SK-N-SH treated with all-trans-retinoic acid at 6 μM for 48 hours (cell line): ENCODE results near the gene TLE6.

Experiments used
- ARNTL ChIP-seq: fragments of 450-650 bp; formaldehyde crosslinking; IDR thresholded peaks from 2 replicates; pipeline ENCODE4 v1.5.0; 2020; ENCODE audit warnings: low read depth, mild to moderate bottlenecking, moderate library complexity, borderline replicate concordance
- CSRNP3 ChIP-seq: fragments of 250-450 bp; sonication (Bioruptor Pico); IDR thresholded peaks from 2 replicates; pipeline ENCODE4 v1.5.1; 2021; ENCODE audit warnings: mild to moderate bottlenecking, moderate library complexity
- GLIS3 ChIP-seq: fragments of 250-450 bp; sonication (Bioruptor Pico); IDR thresholded peaks from 2 replicates; pipeline ENCODE4 v1.5.0; 2020; ENCODE audit warnings: mild to moderate bottlenecking, moderate library complexity
- ISL1 ChIP-seq: fragments of 250-450 bp; sonication (Bioruptor Pico); IDR thresholded peaks from 2 replicates; pipeline ENCODE4 v2.1.2; 2022; ENCODE audit warnings: mild to moderate bottlenecking, moderate library complexity
- RARB ChIP-seq: fragments of 250-450 bp; sonication (Bioruptor Pico); IDR thresholded peaks from 2 replicates; pipeline ENCODE4 v1.8.0; 2021; ENCODE audit warnings: mild to moderate bottlenecking, moderate library complexity
- SNAI2 ChIP-seq: fragments of 250-450 bp; sonication (Bioruptor Pico); IDR thresholded peaks from 2 replicates; pipeline ENCODE4 v1.5.0; 2020; ENCODE audit warnings: mild to moderate bottlenecking, moderate library complexity
- TSHZ2 ChIP-seq: fragments of 250-450 bp; sonication (Bioruptor Pico); IDR thresholded peaks from 2 replicates; pipeline ENCODE4 v1.5.0; 2020; ENCODE audit warnings: mild to moderate bottlenecking, moderate library complexity
- ZFP3 ChIP-seq: fragments of 250-450 bp; sonication (Bioruptor Pico); IDR thresholded peaks from 2 replicates; pipeline ENCODE4 v1.5.0; 2020; ENCODE audit warnings: mild to moderate bottlenecking, moderate library complexity
- ZFP30 ChIP-seq: fragments of 450-650 bp; formaldehyde crosslinking; IDR thresholded peaks from 2 replicates; pipeline ENCODE4 v1.5.0; 2022; ENCODE audit warnings: mild to moderate bottlenecking, moderate library complexity
- ZNF565 ChIP-seq: fragments of 450-650 bp; formaldehyde crosslinking; conservative IDR thresholded peaks from 2 replicates; pipeline ENCODE4 v1.5.0; 2020; ENCODE audit warnings: low read depth, mild to moderate bottlenecking, moderate library complexity

GRCh38 chr19:3005345-3005744, 28.0 kb downstream of the TLE6 start:
- TF ChIP-seq ZNF565 (CRISPR knock-in tag) (no peak), RARB (no peak), ARNTL (CRISPR knock-in tag) (no peak), TSHZ2 (CRISPR knock-in tag) (no peak), GLIS3 (CRISPR knock-in tag) (no peak), ZFP30 (CRISPR knock-in tag) (no peak), ZFP3 (CRISPR knock-in tag) (no peak), CSRNP3 (CRISPR knock-in tag) (no peak), ISL1 (CRISPR knock-in tag) (no peak), SNAI2 (CRISPR knock-in tag) (no peak)
